Adrenal gland (tissue), 12 donors: Measurements from ENCODE around the gene BCL2. TPM values are rescaled to one million over a fixed set of nuclear protein-coding genes. Genes with fewer than 3 reads are reported as not detected.

Experiments
- DNase-seq, 7 donors: peaks; one replicate each; pipeline ENCODE4 v3.0.0-alpha.2; 2019 to 2020
- H3K27ac ChIP-seq, 5 donors: fragments of 200-600 bp; sonication (generic) in 4 of 5; 1 replicate in 3 of 5; 2 replicates in 2 of 5; pipeline versions ENCODE4 v1.5.1 to v1.8.0; 2016 to 2020; ENCODE audit warnings: mild to moderate bottlenecking in 1 of 5
- H3K27me3 ChIP-seq: fragments of 200-600 bp; 2 replicates; pipeline ENCODE4 v1.8.0; 2021
- H3K36me3 ChIP-seq, 2 donors: fragments of 200-600 bp; replicated peaks in 1 of 2; 1 replicate in 1 of 2; 2 replicates in 1 of 2; pipeline versions ENCODE4 v1.5.1 to v1.8.0; 2018 to 2022
- H3K4me1 ChIP-seq, 2 donors: fragments of 200-600 bp; replicated peaks in 1 of 2; 1 replicate in 1 of 2; 2 replicates in 1 of 2; pipeline versions ENCODE4 v1.5.1 to v1.8.0; 2018 to 2021
- H3K4me3 ChIP-seq, 4 donors: fragments of 200-600 bp; sonication (generic) in 3 of 4; one replicate each; pipeline ENCODE4 v1.5.1; 2016 to 2018
- H3K9me3 ChIP-seq, 3 donors: fragments of 200-600 bp; sonication (generic) in 1 of 3; replicated peaks in 1 of 3; 1 replicate in 2 of 3; 2 replicates in 1 of 3; pipeline versions ENCODE4 v1.5.1 to v1.8.0; 2016 to 2021
- POLR2A ChIP-seq, 2 donors: fragments of 450-650 bp; IDR thresholded peaks; one replicate each; pipeline ENCODE4 v1.6.1; 2017; ENCODE audit warnings: antibody characterized with exemption in 2 of 2, mild to moderate bottlenecking in 2 of 2, moderate library complexity in 1 of 2
- WGBS, 4 donors: extraction: QIAGEN DNeasy Blood & Tissue Kit in 2 of 4; methylation state at CpG; one replicate each; pipeline versions ENCODE4 v1.1.5 to v1.1.7; 2013 to 2017; 5-methylcytosine and 5-hydroxymethylcytosine counted together
- intact Hi-C, 2 donors: fragments of 100-400 bp; cut with DNase I; formaldehyde crosslinking; loops; one replicate each; pipeline versions ENCODE4 v1.14.1 to v1.15.0; 2022 to 2023
- polyA plus RNA-seq, 3 donors: library from polyadenylated mRNA; stranded (reverse); fragments of 200-250 nt in 2 of 3; fragments of 350-450 nt in 1 of 3; fragmentation: Illumina TruSeq in 1 of 3; extraction: RNeasy Lipid Tissue Mini Kit (QIAGEN cat#74804) in 1 of 3; gene quantifications; one replicate each; pipeline ENCODE4 v1.2.3, GENCODE V29; 2013 to 2014
- total RNA-seq, 9 donors: library from RNA; depleted of rRNA in 4 of 9; stranded (reverse); fragments of >200 nt in 4 of 9; fragments of 120-200 nt in 1 of 9; fragmentation: NEBNext Ultra II Directional in 1 of 9; extraction: Animal tissue kit (Norgen Biotek cat#: 25700) in 1 of 9; gene quantifications; one replicate each; pipeline versions ENCODE4 v1.1.0 to v1.2.4, GENCODE V29; 2013 to 2023
- TF ChIP-seq, protein P1 (sequence below), 6 experiments: fragments of 450-650 bp in 4 of 6; fragments of 200-600 bp in 2 of 6; sonication (generic) in 1 of 6; IDR thresholded peaks; 1 replicate in 5 of 6; 2 replicates in 1 of 6; pipeline versions ENCODE4 v1.5.1 to v1.8.0; 2016 to 2021; ENCODE audit warnings: antibody characterized with exemption in 6 of 6, mild to moderate bottlenecking in 2 of 6, moderate library complexity in 1 of 6
- donor health status: healthy with polysubstance abuse.
- donor health status: Bipolar disorder and iron deficiency.
- donor health status: DM: yes; HTN: yes; CAD: no.
- donor health status: DM: no; HTN: no; CAD: no.
- donor health status: DM: no; HTN: no; CAD: no.
- donor health status: DM: yes; HTN: yes; CAD: no.

The BCL2 gene
- total and polyA plus RNA-seq, 12 donors = 0.85 to 7.7 (median 3.4) TPM

DNA sequence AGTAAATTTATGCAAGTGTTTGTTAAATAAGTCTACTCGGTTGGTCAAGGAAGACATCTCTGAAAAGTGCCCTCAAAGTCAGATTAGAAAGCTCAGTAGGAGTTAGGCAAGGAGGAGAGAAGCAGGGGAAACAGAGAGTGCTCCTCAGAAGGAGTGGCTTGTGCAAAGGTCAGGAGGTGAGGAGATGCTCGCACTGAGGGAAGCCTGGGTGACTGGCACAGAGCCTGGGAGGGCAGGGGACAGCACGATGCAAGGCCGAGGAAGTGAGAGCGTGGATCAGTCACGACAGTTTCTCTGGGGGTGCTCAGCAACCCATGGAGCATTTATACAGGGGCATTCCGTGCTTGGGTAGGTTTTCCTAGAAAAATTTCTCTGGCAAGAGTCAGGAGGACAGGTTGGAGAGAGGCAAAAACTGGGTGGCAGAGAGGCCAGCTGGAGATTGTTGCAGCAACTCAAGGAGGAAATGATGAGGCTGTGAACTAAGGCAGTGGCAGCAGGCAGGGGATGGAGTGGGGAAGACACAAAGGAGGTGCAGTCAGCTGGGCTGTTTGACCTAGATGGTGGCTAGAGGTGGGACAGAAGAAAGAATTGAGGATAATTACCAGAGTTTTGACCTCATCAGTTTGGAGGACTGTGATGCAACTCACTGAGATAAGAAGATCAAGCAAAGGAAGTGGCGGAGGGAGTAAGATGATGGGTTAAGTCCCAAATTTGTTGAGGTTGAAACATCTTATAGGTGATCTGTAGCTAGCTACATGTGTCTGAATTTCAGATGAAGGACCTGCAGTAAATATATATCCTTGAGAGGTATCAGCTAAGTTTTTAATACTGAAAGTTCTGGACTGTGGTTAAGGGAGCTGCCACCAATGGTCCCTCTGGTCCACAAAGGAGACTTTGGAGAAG, 52.4 kb downstream of the BCL2 start:
- Histone ChIP-seq H3K27me3 (no peaks in the 10 kb centered on the region), H3K4me1 (no peaks in the 10 kb centered on the region), H3K36me3 (no peaks in the 10 kb centered on the region), H3K27ac (no peak overlapping the region), H3K9me3 (no peaks in the 10 kb centered on the region), H3K4me3 (no peak overlapping the region)
- intact Hi-C loops = no loop called here
- TF ChIP-seq POLR2A (IDR thresholded peaks at IDR 0.05) = no peak
- TF ChIP-seq, protein P1, sequence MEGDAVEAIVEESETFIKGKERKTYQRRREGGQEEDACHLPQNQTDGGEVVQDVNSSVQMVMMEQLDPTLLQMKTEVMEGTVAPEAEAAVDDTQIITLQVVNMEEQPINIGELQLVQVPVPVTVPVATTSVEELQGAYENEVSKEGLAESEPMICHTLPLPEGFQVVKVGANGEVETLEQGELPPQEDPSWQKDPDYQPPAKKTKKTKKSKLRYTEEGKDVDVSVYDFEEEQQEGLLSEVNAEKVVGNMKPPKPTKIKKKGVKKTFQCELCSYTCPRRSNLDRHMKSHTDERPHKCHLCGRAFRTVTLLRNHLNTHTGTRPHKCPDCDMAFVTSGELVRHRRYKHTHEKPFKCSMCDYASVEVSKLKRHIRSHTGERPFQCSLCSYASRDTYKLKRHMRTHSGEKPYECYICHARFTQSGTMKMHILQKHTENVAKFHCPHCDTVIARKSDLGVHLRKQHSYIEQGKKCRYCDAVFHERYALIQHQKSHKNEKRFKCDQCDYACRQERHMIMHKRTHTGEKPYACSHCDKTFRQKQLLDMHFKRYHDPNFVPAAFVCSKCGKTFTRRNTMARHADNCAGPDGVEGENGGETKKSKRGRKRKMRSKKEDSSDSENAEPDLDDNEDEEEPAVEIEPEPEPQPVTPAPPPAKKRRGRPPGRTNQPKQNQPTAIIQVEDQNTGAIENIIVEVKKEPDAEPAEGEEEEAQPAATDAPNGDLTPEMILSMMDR (IDR thresholded peaks at IDR 0.05) = no peak
- no peak for DNase-seq
- 72 to 81% (median 74%) methylated on average over 8 of the region's 8 CpGs for WGBS, 4 donors

DNA sequence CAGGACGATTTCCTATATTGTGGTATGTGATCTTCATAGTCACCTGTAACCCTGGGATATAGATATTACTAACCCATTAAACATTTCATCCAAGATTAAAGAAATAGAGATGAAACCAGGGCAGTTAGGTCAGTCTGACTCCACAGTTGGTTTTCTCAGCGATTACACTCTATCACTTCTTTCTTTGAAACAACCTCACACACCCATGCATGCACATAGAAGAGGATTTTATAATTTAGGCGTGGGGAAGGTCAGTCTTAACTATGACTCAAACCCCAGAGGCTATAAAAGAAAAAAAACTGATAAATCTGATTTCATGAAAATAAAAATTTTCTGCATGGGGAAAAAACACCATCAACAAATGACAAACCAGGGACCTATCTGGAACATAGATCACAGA, 54.2 kb downstream of the BCL2 start:
- Histone ChIP-seq H3K27ac (no peak overlapping the region), H3K27me3 (no peaks in the 10 kb centered on the region), H3K4me3 (no peak overlapping the region), H3K36me3 (no peaks in the 10 kb centered on the region), H3K9me3 (no peaks in the 10 kb centered on the region), H3K4me1 (no peaks in the 10 kb centered on the region)
- intact Hi-C loops = no loop called here
- 69 to 75% (median 74%) methylated on average over 3 of the region's 3 CpGs for WGBS, 4 donors
- DNase-seq = no peak
- TF ChIP-seq POLR2A (IDR thresholded peaks at IDR 0.05) = no peak
- TF ChIP-seq, protein P1 (IDR thresholded peaks at IDR 0.05) = no peak

- intact Hi-C loops = no loop called here
- WGBS, 4 donors = 88 to 94% (median 92%) methylated on average over 7 to 9 of the region's 9 CpGs
- Histone ChIP-seq H3K36me3 (no peaks in the 10 kb centered on the region), H3K27me3 (no peaks in the 10 kb centered on the region), H3K9me3 (no peaks in the 10 kb centered on the region), H3K4me1 (no peaks in the 10 kb centered on the region), H3K27ac (no peak overlapping the region), H3K4me3 (no peak overlapping the region)
- no peak for DNase-seq
- no peak for TF ChIP-seq POLR2A (IDR thresholded peaks at IDR 0.05)
- TF ChIP-seq, protein P1 (IDR thresholded peaks at IDR 0.05) = no peak
Measured at GRCh38 chr18:63264871-63265270, 54.7 kb downstream of the BCL2 start.

GRCh38 chr18:63263444-63263843, 56.1 kb downstream of the BCL2 start:
- DNase-seq = no peak
- Histone ChIP-seq H3K4me1 (no peaks in the 10 kb centered on the region), H3K27ac (no peak overlapping the region), H3K36me3 (no peaks in the 10 kb centered on the region), H3K27me3 (no peaks in the 10 kb centered on the region), H3K9me3 (no peaks in the 10 kb centered on the region), H3K4me3 (no peak overlapping the region)
- 74 to 85% (median 78%) methylated on average over 2 of the region's 2 CpGs for WGBS, 4 donors
- TF ChIP-seq POLR2A (IDR thresholded peaks at IDR 0.05) = no peak
- TF ChIP-seq, protein P1 (IDR thresholded peaks at IDR 0.05) = no peak
- intact Hi-C loops = no loop called here
